Glutamatergic neuron (in vitro differentiated cells): Measurements from ENCODE around the gene IGSF9. TPM values are rescaled to one million over a fixed set of nuclear protein-coding genes. Genes with fewer than 3 reads are reported as not detected.

ENCODE experiments used
- DNase-seq: peaks from one replicate; pipeline ENCODE4 v3.0.0; 2022
- H3K27ac Mint-ChIP-seq: one replicate; pipeline ENCODE4 v1.8.0; 2020; ENCODE audit warnings: mild to moderate bottlenecking, mixed read lengths, inconsistent platforms; ENCODE audit not compliant: unreplicated experiment
- H3K27me3 Mint-ChIP-seq: one replicate; pipeline ENCODE4 v1.8.0; 2020; ENCODE audit warnings: mild to moderate bottlenecking, moderate library complexity, mixed read lengths, inconsistent platforms; ENCODE audit not compliant: unreplicated experiment
- H3K36me3 Mint-ChIP-seq: one replicate; pipeline ENCODE4 v1.8.0; 2020; ENCODE audit warnings: mild to moderate bottlenecking, mixed read lengths, inconsistent platforms; ENCODE audit not compliant: unreplicated experiment
- H3K4me1 Mint-ChIP-seq: one replicate; pipeline ENCODE4 v1.8.0; 2020; ENCODE audit warnings: mild to moderate bottlenecking, low read depth, mixed read lengths, inconsistent platforms; ENCODE audit not compliant: unreplicated experiment
- H3K4me3 Mint-ChIP-seq: one replicate; pipeline ENCODE4 v1.8.0; 2020; ENCODE audit warnings: mild to moderate bottlenecking, mixed read lengths, inconsistent platforms; ENCODE audit not compliant: unreplicated experiment
- H3K9me3 Mint-ChIP-seq: one replicate; pipeline ENCODE4 v1.8.0; 2020; ENCODE audit warnings: mild to moderate bottlenecking, moderate library complexity, mixed read lengths, inconsistent platforms; ENCODE audit not compliant: unreplicated experiment
- CTCF ChIP-seq: fragments of 200-600 bp; sonication (generic); IDR thresholded peaks from one replicate; pipeline ENCODE4 v1.5.0; 2021; ENCODE audit not compliant: partially characterized antibody, unreplicated experiment
- total RNA-seq: library from RNA; stranded (reverse); fragmentation: NEBNext Ultra II Directional; extraction: Animal tissue kit (Norgen Biotek cat#: 25700); gene quantifications from one replicate; pipeline ENCODE4 v1.2.1, GENCODE V29; 2021; ENCODE audit not compliant: unreplicated experiment

IGSF9 gene
- total RNA-seq, 1 donor from 2014 or later: 23.4 TPM

GRCh38 chr1:159981351-159982055 lies 36.1 kb upstream of the IGSF9 start:
- Mint-ChIP-seq H3K27ac (no peak overlapping the region), H3K36me3 (peaks cover 13% of the 10 kb centered on the region), H3K4me1 (peaks cover 6% of the 10 kb centered on the region), H3K9me3 (peaks cover 8% of the 10 kb centered on the region), H3K4me3 (no peak overlapping the region), H3K27me3 (peaks cover 2% of the 10 kb centered on the region)
- no peak for TF ChIP-seq CTCF
- DNase-seq: no peak

GRCh38 chr1:159980786-159981185 lies 35.4 kb upstream of the IGSF9 start:
- no peak for TF ChIP-seq CTCF
- Mint-ChIP-seq H3K9me3 (peaks cover 8% of the 10 kb centered on the region), H3K4me1 (peaks cover 6% of the 10 kb centered on the region), H3K27ac (no peak overlapping the region), H3K4me3 (no peak overlapping the region), H3K36me3 (peaks cover 13% of the 10 kb centered on the region), H3K27me3 (peaks cover 2% of the 10 kb centered on the region)
- no peak for DNase-seq

DNA sequence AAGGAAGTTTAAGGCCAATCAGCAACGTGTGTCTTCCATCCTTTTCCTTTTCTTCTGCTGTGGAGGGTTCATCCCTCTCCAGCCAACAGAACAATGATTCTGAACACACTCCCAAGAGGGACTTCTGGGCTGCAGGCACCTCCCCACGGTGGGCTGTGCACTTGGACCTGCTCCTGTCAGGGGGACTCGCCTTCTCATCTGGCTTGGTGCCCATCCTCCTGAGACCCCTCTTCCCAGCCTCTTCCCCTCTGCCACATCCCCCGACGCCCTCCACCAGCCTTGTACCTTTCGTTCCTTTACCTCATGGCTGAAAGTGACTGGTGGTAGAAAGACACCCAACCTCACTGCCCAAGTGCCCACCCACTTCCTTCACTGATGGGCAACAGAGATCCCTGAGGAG lies 34.7 kb upstream of the IGSF9 start:
- Mint-ChIP-seq H3K36me3 (peaks cover 13% of the 10 kb centered on the region), H3K9me3 (peaks cover 8% of the 10 kb centered on the region)
- no peak for DNase-seq

GRCh38 chr1:159979257-159979656 lies 33.8 kb upstream of the IGSF9 start:
- peaks cover 2% of the 10 kb centered on the region for H3K27me3 Mint-ChIP-seq
- peaks cover 8% of the 10 kb centered on the region for H3K9me3 Mint-ChIP-seq

More for the DNA sequence above, 34.7 kb upstream of the IGSF9 start:
- no peak for TF ChIP-seq CTCF
- Mint-ChIP-seq H3K27ac (no peak overlapping the region), H3K27me3 (peaks cover 2% of the 10 kb centered on the region), H3K4me1 (peaks cover 6% of the 10 kb centered on the region), H3K4me3 (no peak overlapping the region)

More at GRCh38 chr1:159979257-159979656, 33.8 kb upstream of the IGSF9 start:
- Mint-ChIP-seq H3K36me3 (peaks cover 13% of the 10 kb centered on the region), H3K4me1 (peaks cover 6% of the 10 kb centered on the region), H3K4me3 (no peak overlapping the region), H3K27ac (no peak overlapping the region)
- no peak for TF ChIP-seq CTCF
- no peak for DNase-seq
